ENCODE data around the gene CD55.

CD55 gene
- long read RNA-seq, transcript CD55-204 (10 exons, 2,892 nt) = major isoform, 158 of 228 reads
- long read RNA-seq, transcript CD55-203 (10 exons, 1,691 nt) = minor isoform, 23 of 228 reads
- long read RNA-seq, transcript CD55-201 (11 exons, 2,220 nt) = minor isoform, 10 of 228 reads
- long read RNA-seq, partial matches to known transcripts = 8 of 228 reads
- long read RNA-seq, other reads (novel, unspliced or antisense) = 29 of 228 reads

GRCh38 chr1:207321079-207321789 is at the start of gene CD55:
Gene CD55 (plus strand): TSS chr1:207321678. CDS start chr1:207321766, 88 bp downstream.
- DNase-seq (ENCODE audit: low read depth in 1 of 2, low spot score in 1 of 2) = peak; percentile 99 to 100
- peak within 1 kb of the TSS; percentile 62 for H3K4me3 ChIP-seq (replicated peaks; ENCODE audit: insufficient read depth, low read length)
- TF ChIP-seq GABPA (IDR thresholded peaks at IDR 0.05; ENCODE audit: low read depth) (no peak), SPI1 (IDR thresholded peaks at IDR 0.05; ENCODE audit: borderline replicate concordance, low read depth) (peak; percentile 47; the same call in 1 of the 2 replicates), CTCF (IDR thresholded peaks at IDR 0.05; ENCODE audit: insufficient read depth, low read length) (peak; percentile 9), POLR2AphosphoS5 (IDR thresholded peaks at IDR 0.05; ENCODE audit: low read depth) (peak; percentile 86)
- TF ChIP-seq, protein P1, sequence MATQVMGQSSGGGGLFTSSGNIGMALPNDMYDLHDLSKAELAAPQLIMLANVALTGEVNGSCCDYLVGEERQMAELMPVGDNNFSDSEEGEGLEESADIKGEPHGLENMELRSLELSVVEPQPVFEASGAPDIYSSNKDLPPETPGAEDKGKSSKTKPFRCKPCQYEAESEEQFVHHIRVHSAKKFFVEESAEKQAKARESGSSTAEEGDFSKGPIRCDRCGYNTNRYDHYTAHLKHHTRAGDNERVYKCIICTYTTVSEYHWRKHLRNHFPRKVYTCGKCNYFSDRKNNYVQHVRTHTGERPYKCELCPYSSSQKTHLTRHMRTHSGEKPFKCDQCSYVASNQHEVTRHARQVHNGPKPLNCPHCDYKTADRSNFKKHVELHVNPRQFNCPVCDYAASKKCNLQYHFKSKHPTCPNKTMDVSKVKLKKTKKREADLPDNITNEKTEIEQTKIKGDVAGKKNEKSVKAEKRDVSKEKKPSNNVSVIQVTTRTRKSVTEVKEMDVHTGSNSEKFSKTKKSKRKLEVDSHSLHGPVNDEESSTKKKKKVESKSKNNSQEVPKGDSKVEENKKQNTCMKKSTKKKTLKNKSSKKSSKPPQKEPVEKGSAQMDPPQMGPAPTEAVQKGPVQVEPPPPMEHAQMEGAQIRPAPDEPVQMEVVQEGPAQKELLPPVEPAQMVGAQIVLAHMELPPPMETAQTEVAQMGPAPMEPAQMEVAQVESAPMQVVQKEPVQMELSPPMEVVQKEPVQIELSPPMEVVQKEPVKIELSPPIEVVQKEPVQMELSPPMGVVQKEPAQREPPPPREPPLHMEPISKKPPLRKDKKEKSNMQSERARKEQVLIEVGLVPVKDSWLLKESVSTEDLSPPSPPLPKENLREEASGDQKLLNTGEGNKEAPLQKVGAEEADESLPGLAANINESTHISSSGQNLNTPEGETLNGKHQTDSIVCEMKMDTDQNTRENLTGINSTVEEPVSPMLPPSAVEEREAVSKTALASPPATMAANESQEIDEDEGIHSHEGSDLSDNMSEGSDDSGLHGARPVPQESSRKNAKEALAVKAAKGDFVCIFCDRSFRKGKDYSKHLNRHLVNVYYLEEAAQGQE (IDR thresholded peaks at IDR 0.05; ENCODE audit: insufficient replicate concordance, low read depth) = peak; percentile 65
- peak within 1 kb of the TSS; percentile 92 for H3K27ac ChIP-seq (replicated peaks)
- no peaks in the 10 kb centered on the region for H3K27me3 ChIP-seq (ENCODE audit: insufficient read depth, poor library complexity, severe bottlenecking)

DNA sequence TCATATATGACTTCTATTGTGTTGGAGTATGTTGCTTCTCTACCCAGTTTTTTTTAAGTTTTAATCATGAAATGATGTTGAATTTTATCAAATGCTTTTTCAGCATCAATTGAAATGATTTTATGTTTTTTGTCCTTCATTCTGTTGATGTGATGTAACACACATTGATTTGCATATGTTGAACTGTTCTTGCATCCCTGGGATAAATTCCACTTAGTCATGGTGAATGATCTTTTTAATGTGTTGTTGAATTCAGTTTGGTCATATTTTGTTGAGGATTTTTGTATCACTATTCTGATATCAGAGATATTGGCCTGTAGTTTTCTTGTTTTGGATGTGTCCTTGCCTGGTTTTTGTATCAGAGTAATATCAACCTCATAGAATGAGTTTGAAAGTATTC is 46.6 kb upstream of the CD55 start:
- H3K27me3 ChIP-seq (ENCODE audit: insufficient read depth, poor library complexity, severe bottlenecking) = no peaks in the 10 kb centered on the region
- no peak overlapping the region for H3K27ac ChIP-seq (replicated peaks)
- no peak overlapping the region for H3K4me3 ChIP-seq (replicated peaks; ENCODE audit: insufficient read depth, low read length)
- TF ChIP-seq CTCF (IDR thresholded peaks at IDR 0.05; ENCODE audit: insufficient read depth, low read length) (no peak), GABPA (IDR thresholded peaks at IDR 0.05; ENCODE audit: low read depth) (no peak), SPI1 (IDR thresholded peaks at IDR 0.05; ENCODE audit: borderline replicate concordance, low read depth) (no peak), POLR2AphosphoS5 (IDR thresholded peaks at IDR 0.05; ENCODE audit: low read depth) (no peak)
- TF ChIP-seq, protein P1 (IDR thresholded peaks at IDR 0.05; ENCODE audit: insufficient replicate concordance, low read depth) = no peak
- DNase-seq (ENCODE audit: low read depth in 1 of 2, low spot score in 1 of 2) = no peak

DNA sequence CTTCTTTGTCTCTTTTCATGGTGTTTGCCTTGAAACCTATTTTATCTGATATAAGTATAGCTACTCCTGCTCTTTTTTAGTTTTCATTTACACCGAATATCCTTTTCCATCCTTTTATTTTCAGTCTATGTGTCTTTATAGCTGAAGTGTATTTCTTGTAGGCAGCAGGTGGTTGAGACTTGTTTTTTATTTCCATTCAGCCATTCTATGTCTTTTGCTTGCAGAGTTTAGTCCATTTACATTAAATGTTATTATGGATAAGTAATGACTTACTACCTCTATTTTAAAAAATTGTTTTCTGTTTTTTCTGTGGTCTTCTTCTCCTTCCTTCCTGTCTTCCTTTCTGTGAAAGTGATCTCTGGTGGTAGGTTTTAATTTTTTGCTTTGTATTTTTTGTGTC is 45.0 kb upstream of the CD55 start:
- no peak overlapping the region for H3K4me3 ChIP-seq (replicated peaks; ENCODE audit: insufficient read depth, low read length)
- DNase-seq (ENCODE audit: low read depth in 1 of 2, low spot score in 1 of 2) = no peak
- no peak overlapping the region for H3K27ac ChIP-seq (replicated peaks)
- no peak for TF ChIP-seq GABPA (IDR thresholded peaks at IDR 0.05; ENCODE audit: low read depth)
- TF ChIP-seq CTCF (IDR thresholded peaks at IDR 0.05; ENCODE audit: insufficient read depth, low read length) = no peak
- TF ChIP-seq, protein P1 (IDR thresholded peaks at IDR 0.05; ENCODE audit: insufficient replicate concordance, low read depth) = no peak
- TF ChIP-seq SPI1 (IDR thresholded peaks at IDR 0.05; ENCODE audit: borderline replicate concordance, low read depth) = no peak
- TF ChIP-seq POLR2AphosphoS5 (IDR thresholded peaks at IDR 0.05; ENCODE audit: low read depth) = no peak
- H3K27me3 ChIP-seq (ENCODE audit: insufficient read depth, poor library complexity, severe bottlenecking) = no peaks in the 10 kb centered on the region
